Measurements from ENCODE around the gene CLCN3.
"Not testable (repeated sequence)": the region's sequence is repeated elsewhere in the genome, so short reads cannot be mapped to it uniquely, and the experiment has no call there.

- not testable (repeated sequence) for TF ChIP-seq CTCF (conservative IDR thresholded peaks at IDR 0.05; ENCODE audit: low read length); EZH2phosphoT487 (IDR thresholded peaks at IDR 0.05; ENCODE audit: borderline replicate concordance, low read depth, low read length)
Measured at GRCh38 chr4:169678951-169679591, 58.7 kb downstream of the CLCN3 start.

Data from OCI-LY7 (cell line).